ENCODE measurements around the gene DGKD.

DGKD gene

DNA sequence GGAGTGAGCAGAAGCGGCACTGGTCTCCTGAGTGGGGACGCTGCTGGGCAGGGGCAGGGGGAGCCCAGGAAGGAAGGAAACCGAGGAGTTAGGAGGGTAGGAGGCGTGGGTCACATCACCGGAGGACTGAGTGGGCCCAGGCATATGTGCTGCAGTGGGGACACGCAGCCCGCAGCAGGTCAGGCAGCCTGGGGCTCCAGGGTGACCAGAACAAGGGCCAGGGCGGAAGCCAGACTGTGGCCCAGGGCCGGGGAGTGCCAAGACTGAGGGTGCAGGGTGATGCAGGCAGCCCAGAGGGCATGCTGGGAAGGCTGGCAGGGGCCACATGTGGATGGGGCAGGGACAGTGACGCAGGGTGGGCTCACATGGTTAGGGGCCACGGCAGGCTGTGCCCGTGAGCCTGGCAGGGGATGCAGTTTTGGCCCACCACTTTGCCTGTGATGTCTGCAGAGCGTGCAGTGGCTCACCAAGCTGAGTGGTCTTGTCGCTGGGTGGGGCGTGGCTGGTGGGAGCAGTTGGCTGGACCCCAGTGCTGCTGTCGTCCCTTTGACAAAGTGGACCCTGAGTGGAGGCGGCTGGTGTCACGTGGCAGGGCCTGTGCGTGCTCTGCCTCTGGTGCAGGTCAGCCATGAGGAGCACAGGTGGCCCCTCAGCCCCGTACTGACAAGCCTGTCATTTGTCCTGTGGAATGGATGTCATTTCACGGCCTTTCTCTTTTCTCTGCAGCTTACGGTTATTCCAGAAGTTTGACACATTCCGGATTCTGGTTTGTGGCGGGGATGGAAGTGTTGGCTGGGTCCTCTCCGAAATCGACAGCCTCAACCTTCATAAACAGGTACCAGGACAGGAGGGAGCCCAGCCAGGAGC is 87.1 kb downstream of the DGKD start:
- no peak for DNase-seq (ENCODE audit: extremely low read depth in 1 of 2, low read depth in 1 of 2)

DNA sequence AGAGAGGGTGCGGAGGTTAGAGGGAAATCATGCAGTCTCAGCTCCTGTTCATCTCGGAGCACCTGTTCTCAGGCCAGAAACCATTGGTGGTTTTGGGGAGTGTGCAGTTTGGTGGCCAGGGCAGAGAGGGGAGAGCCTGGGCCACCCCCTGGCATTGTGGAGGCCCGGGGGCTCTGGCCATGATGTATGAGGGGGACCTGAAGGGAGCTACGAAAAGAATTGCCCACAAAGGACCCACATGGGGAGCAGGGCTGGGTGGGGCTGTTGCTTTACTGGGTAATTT is 87.7 kb downstream of the DGKD start:
- DNase-seq (ENCODE audit: extremely low read depth in 1 of 2, low read depth in 1 of 2), result no peak

DNA sequence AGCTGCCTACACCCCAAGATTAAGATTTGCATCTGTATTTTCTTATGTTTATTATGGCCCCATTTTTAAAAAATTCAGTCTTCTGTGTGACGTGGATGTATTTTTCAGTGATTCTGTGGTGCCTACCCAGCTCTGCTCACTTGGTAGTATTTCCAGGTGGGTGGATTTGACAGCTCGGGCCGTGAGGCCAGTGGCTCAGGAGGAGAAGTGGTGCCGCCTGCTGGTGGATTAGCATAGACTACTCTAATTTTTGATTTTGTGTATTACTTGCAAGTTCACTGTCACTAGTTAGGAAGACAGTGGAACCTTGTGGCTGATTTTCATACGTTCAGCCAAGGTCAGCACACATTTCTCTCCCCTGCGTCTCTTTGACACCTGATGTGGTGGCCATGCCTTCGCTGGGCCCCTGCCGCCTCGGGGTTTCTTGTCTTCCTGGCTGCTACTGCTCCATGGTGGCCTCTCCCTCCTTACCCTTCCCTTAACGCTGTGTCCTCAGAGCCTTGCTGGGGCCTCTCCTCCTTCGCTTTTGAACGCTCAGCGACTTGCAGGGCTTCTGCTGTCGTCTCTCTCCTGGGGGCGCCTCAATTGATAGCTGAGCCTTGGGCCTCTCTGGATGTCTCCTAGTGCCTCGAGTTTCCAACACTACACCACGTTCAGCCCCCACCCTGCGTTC is 89.4 kb downstream of the DGKD start:
- DNase-seq (ENCODE audit: extremely low read depth in 1 of 2, low read depth in 1 of 2), result peak; percentile 72 to 77

DNA sequence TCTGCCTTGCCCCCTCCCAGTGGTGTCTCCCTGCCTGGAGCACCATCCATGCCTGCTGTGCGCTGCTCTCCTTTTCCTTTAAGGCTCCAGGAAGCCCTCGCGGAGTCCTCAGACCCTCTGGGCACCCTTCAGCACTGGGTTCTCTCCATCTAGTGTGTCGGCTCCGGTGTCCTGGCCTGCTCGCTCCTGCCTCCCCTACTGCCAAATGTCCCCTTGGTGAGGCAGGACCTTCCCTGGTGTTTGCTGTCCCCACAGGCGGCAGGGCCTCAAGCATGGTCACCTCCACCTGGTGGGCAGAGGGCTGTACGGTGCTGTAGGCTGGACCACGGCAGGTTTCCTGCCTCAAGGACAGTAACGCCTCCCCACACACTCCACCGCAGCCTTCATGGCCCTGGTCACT is 90.2 kb downstream of the DGKD start:
- no peak for DNase-seq (ENCODE audit: extremely low read depth in 1 of 2, low read depth in 1 of 2)

DNA sequence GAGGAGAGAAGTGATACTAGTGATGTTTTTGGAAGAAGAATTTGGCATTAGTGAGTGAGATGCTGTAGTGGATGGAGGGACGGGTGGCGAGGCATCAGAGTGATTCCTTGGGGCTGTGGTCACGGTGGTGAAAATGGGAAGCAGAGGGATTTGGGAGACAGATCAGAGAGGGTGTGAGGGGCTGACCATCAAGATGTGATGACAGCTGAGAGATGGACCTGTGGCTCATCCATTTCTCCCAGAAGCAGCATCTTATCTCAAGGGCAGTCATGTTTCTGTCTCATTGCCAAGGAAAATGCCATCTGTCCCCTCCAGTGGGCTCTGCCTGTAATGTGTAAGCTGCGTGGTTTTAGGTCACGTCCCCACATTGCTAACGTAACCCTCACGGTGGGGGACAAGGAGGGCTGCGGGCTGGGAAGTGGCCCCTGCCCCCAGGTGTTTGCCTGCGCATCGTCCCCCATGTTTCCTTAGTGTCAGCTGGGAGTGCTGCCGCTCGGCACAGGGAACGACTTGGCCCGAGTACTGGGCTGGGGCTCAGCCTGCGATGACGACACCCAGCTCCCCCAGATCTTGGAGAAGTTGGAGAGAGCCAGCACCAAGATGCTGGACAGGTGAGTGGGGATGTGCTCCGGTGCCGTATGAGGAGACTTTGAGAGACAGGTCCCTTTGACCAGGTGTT is 91.0 kb downstream of the DGKD start:
- DNase-seq (ENCODE audit: extremely low read depth in 1 of 2, low read depth in 1 of 2), result no peak

GRCh38 chr2:233446121-233446520 is 91.8 kb downstream of the DGKD start:
- no peak for DNase-seq (ENCODE audit: extremely low read depth in 1 of 2, low read depth in 1 of 2)

- DNase-seq (ENCODE audit: extremely low read depth in 1 of 2, low read depth in 1 of 2), result no peak
Measured at GRCh38 chr2:233446606-233447305, 92.5 kb downstream of the DGKD start.

GRCh38 chr2:233447506-233448219 is 93.4 kb downstream of the DGKD start:
- DNase-seq (ENCODE audit: extremely low read depth in 1 of 2, low read depth in 1 of 2), result no peak

DNA sequence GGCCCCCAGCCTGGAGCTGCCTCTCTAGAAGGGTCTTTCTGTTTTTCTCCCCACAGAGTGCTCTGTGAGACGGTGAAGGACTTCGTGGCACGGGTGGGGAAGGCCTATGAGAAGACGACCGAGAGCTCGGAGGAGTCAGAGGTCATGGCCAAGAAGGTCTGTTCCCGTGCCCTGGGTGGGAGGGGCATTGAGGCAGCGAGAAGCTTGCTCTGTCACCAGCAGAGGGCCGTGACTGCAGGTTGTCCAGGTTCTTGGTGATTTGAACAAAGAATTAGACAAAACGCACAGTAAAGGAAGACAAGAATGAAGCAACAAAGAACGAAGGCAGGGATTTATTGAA is 93.9 kb downstream of the DGKD start:
- DNase-seq (ENCODE audit: extremely low read depth in 1 of 2, low read depth in 1 of 2), result no peak

DNA sequence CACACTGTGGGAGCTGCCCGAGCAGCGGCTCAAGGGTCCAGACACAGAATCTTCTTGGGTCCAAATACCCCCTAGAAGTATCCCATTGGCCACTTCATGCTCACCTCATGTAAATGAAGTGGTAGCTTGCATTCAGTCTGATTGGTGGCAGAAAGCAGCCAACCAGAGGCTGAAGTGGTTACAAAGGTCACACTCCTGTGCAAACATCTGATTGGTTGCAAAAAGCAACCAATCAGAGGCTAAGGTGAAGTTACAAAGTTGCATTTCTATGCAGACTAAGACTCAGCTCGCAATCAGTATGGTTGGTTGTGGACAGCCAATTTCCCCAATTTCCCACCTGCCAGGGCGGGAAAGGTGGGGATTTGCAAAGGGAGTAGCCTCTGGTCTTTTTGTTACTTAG is 94.3 kb downstream of the DGKD start:
- no peak for DNase-seq (ENCODE audit: extremely low read depth in 1 of 2, low read depth in 1 of 2)

GRCh38 chr2:233449081-233449901 is 95.0 kb downstream of the DGKD start:
- DNase-seq (ENCODE audit: extremely low read depth in 1 of 2, low read depth in 1 of 2), result no peak

DNA sequence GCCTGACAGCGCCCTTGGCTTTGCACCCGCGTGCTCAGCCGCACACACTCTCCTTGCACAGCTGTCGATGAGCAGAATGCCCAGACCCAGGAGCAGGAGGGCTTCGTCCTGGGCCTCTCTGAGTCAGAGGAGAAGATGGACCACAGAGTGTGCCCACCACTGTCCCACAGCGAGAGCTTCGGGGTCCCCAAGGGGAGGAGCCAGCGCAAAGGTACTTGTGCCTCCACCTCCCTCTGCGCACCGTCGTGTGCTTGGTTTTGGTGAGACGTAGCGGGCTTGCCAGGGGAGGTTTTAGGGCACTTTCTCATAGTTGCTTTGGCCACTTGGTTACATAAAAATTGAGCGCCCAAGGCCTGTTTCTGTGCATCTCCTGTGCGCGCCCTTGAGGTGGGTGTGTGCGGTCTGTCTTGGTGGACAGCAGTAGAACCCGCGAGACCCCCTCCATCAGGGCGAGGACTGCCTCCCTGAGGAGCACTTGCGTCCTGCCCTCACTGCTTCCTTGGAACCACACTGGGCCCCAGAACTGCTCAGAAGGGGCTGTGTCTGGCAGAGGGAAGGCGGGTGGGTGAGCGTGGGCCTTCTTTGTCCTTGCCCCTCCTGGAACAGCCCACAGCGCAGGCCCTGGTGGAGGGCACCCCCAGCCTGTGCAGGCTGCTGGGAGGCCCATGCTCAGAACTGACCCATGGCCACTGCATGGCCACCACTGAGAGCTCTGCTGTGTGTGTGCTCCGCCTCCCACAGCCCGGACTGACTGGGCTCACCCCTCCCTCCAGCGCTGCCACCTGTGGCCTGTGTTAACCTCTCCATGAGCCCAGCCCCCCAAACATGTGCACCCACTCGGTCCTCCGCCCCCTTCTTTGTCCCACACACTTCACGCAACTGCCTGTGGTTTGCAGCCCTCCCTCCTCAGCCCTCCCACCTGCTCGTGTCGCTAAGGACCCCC is 95.9 kb downstream of the DGKD start:
- DNase-seq (ENCODE audit: extremely low read depth in 1 of 2, low read depth in 1 of 2), result no peak

GRCh38 chr2:233450864-233451575 is 96.7 kb downstream of the DGKD start:
- DNase-seq (ENCODE audit: extremely low read depth in 1 of 2, low read depth in 1 of 2), result no peak

DNA sequence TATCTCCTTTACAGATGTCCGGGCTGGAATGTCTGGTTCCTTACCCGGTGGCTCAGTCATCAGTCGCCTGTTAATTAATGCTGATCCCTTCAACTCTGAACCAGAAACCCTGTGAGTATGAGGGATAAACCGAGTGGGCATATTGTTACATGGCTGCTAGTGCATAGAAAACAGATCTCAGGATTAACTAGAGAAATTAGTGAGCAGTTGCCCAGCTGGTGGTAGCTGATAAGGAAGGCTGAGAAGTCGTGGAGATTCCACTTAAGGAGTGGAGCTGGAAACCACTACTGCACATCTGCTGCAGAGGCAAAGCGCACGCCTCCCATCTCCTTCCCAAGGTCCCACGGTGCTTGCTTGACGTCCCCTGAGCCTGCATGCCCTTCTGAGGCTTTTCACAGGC is 97.7 kb downstream of the DGKD start:
- DNase-seq (ENCODE audit: extremely low read depth in 1 of 2, low read depth in 1 of 2), result no peak

GRCh38 chr2:233453111-233453915 is 99.0 kb downstream of the DGKD start:
- DNase-seq (ENCODE audit: extremely low read depth in 1 of 2, low read depth in 1 of 2), result no peak

GRCh38 chr2:233453916-233454315 is 99.6 kb downstream of the DGKD start:
- no peak for DNase-seq (ENCODE audit: extremely low read depth in 1 of 2, low read depth in 1 of 2)

DNA sequence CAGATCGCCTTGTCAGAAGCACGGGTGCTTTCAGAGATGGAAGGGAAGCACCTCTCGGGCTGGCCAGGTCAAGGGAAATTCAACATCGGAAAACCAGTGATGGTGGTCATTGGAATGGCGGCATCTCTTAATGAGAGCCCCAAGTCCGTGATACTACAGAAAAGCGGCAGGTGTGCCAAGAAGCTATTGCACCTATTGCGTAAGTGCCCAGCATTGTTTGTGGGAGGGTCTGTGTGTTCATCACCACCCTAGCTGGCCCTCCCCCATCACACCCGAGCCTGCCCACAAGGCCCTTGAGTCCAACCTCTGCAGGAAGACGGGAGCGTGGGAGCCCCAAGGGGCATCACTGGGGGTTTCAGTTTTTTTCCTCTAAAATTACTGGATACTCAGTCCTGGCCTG is 100.7 kb downstream of the DGKD start:
- DNase-seq (ENCODE audit: extremely low read depth in 1 of 2, low read depth in 1 of 2), result no peak

DNA sequence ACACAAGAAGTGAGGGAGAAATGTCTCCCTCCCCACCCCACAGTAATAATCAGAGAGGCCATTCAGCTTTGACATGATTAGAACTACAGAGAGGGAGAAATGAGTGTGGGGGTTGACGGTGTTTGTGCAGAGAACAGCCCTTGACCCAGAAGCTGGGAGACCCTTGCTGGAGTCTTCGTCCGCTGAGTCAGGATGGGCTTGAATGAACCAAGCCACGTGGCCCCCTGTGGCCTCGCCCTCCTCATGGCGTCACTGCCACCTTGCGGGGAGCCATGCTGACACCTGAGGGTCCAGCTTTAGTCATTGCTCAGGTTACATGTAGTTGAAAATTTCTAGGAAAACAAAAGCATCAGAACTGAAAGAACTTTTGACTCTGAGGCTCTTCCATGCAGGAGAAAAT is 101.2 kb downstream of the DGKD start:
- no peak for DNase-seq (ENCODE audit: extremely low read depth in 1 of 2, low read depth in 1 of 2)

Data from activated CD8-positive, alpha-beta memory T cell treated with anti-CD3 and anti-CD28 coated beads for 1 hour (primary cell).